ENCODE results near the gene RBM23. TPM values are rescaled to one million over a fixed set of nuclear protein-coding genes. Genes with fewer than 3 reads are reported as not detected.
"Not testable (repeated sequence)": the region's sequence is repeated elsewhere in the genome, so short reads cannot be mapped to it uniquely, and the experiment has no call there.

The RBM23 gene
- total RNA-seq = 36.1 and 44.4 TPM in 2 replicates

DNA sequence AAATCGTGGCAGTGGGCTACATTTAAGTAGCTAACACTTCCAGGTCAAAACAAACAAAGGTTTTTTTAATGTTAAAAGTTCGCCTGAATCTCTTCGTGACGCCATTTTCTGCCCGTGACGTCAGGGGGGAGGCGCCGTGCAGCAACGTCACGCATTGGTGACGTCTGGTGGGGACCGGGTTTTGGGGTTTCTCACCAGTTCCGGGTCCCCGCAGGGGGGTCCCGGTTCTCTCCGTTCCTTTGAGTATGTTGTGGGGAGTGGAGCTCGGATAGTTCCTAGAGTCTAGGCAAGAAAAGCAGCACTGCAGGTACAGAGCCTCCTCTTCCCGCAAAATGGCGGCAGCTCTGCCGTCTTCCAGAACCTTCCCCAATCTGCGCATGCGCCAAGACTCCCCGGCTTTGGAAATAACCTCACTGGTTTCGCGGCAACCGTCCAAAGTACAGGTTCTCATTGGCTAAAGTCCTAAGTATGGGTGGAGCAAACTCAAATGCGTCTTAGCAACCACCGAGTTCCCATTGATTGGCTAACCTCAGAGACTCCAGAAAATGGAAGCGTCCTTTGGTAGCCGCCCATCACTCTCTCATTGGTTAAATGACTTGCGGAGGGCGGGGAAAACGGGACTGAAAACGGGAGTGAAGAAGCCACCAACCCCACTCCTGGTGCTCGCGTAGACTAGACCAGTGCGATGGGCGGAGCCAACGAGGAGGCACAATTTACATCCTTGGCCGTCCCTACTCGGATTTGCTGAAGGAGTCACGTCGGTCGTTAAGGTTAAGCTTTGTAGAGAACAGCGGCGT lies at the start of gene RBM23:
Gene RBM23 (minus strand): TSS at position 346 of the 797 bp plus-strand sequence.
- DNase-seq (ENCODE audit: low read depth in 2 of 2) = peak; percentile 100

DNA sequence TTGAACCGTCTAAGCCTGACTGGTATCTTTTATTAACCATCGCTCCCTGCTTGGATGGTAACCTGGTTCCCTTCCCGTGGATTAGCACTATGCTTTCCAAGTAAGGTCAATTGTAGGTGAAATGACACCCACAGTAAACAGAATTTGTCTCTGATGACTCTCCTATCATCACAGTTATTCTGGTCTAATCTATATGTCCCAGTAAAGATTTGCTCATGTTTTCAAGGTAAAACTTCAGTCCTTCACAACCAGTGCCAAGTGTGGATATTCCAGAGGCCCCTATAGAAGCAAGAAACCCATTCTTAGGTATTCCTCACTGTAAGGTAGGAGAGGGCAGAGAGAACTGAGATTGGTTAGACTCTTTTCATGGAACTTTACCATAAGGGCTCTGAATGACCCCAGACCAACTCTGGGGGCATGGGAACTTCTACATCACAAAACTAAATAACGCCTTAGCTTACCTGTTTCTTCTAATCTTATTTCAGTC lies 47.9 kb upstream of the RBM23 start:
- no peak for DNase-seq (ENCODE audit: low read depth in 2 of 2)

DNA sequence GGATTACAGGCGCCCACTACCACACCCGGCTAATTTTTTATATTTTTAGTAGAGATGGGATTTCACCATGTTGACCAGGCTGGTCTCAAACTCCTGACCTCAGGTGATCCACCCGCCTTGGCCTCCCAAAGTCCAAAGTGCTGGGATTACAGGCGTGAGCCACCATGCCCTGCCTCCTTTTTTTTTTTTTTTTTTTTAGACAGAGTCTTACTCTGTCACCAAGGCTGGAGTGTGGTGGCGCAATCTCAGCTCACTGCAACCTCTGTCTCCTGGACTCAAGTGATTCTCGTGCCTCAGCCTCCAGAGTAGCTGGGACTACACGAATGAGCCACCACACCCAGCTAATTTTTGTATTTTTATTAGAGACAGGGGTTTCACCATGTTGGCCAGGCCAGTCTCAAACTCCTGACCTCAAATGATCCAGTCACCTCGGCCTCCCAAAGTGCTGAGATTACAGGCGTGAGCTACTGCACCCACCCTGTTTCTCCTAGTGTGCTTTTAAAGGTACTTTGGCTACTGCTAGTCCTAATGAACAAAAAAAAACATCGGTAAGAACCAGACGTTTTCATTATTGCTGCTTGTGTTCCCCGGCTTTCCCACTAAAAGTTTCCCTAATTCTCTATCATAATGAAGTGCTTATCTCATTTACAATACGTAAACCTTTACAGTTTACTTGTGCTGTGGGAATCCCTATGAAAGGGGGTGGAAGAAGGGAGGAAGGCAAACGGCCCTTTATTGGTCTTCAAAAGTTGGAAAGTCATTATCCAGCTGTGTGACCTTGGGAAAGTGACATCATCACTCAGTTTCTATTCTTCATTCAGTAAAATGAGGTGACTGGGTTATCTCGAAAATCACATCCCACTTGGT lies 47.2 kb upstream of the RBM23 start:
- not testable (repeated sequence) for DNase-seq (ENCODE audit: low read depth in 2 of 2)

DNA sequence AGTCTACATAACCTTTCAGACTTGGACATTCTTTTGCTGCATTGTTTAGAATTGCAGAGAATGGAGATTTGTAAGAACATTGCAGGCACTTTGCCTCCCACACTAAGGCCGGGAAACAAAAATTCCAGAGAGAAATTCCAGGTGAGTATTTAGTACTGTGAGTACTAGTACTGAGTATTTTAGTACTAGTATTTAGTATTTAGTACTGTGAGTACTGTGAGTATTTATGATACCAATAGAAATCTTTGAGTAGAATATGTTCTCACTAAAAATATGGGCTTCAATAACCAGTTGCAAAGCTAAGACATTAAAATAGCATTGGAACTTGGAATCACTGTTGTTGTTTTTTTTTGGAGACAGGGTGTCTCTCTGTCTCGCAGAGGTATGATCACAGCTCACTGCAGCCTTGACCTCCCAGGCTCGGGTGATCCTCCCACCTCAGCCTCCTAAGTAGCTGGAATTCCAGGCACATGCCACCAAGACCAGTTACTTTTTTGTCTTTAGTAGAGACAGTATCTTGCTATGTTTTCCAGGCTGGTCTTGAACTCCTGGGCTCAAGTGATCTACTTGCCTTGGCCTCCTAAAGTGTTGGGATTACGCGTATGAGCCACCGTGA lies 43.2 kb upstream of the RBM23 start:
- DNase-seq (ENCODE audit: low read depth in 2 of 2) = no peak

DNA sequence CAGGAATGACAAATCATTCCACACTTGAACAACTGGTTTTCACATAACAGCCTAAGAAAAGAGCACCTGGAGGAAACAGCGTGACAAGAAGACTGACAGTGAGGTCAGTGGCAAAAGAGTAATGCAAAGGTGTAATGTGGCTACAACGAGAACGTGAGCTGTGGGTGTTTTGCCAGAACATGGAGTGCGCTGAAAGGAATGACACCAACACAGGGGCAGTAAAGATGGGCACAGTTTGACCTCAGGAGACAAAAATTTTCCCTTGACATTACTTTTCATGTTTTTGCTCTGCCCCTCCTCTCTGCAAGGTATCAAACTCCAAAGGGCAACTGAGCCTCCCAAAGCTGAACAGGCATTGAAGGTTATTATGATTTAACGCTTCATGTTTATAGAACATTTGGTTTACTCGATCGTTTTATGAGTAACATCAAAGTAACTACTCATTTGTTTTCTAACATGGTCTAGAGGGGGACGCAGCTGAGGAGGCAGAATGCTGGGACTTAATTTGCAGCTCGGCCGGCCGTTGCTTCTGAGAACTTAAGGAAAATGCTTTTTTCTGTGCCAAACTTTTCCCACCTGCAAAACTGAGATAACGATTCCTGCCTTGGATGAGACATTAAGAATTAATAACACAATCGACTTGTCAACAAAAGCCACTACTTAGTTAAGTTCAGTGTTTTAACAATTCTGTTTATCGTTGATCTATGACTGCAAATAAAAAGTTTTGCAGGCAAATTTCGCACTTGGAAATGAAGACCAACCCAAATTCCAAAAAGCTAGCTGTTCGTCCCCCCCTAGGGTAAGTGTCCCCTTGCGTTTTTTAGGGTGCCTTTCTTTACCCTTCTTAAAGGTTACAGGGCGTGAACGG lies 37.0 kb upstream of the RBM23 start:
- peak in 1 of 2 donors; percentile 15 for DNase-seq (ENCODE audit: low read depth in 2 of 2)

DNA sequence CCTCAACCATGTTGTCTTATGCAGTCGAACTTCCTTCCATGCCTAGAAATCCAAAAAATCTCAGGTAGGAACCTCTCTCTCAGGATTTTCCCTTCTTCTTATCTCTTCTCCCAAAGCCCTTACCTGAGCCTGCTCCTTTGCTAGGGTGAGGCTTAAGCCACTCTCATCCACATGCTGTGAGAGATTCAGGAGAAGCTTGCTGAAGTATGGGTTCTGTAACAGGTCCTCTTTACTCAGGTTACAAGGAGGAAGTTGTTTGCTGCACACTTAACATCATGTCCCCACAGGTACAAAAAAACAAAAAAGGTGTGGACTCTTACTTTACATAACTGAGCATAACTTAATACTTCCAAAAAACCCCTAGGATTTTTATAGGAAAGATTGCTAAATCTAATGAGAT lies 33.5 kb upstream of the RBM23 start:
- no peak for DNase-seq (ENCODE audit: low read depth in 2 of 2)

DNA sequence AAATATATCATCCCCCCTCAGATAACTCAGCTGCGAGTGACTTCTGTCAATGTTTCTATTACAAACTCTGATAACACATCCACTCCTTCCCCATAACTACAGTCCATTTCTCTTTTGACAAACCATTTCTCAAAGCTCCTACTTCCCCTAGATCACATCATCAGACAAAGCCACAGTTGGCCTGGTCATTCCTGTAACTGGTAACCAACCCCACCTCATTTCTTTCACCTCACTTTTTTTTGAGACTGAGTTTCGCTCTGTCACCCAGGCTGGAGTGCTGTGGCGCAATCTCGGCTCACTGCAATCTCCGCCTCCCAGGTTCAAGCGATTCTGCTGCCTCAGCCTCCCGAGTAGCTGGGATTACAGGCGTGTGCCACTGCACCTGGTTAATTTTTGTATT lies 32.8 kb upstream of the RBM23 start:
- not testable (repeated sequence) for DNase-seq (ENCODE audit: low read depth in 2 of 2)

- no peak for DNase-seq (ENCODE audit: low read depth in 2 of 2)
These were observed 26.7 kb upstream of the RBM23 start for GRCh38 chr14:22945642-22946041.

DNA sequence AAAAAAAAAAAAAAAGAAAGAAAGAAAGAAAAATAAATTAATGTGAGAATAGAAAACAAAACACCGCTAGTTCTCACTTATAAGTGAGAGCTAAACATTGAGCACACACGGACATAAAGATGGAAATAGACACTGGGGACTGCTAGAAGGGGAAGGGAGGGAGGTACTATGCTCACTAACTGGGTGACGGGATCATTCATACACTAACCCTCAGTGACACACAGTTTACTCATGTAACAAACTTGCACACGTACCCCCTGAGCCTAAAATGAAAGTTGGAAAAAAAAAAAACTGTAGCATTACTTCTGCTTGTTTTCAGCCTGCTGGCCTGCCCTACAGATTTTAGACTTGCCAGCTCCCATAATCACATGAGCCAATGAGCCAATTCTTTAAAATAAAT lies 20.7 kb upstream of the RBM23 start:
- DNase-seq (ENCODE audit: low read depth in 2 of 2) = no peak

GRCh38 chr14:22935156-22935555 lies 16.2 kb upstream of the RBM23 start:
- no peak for DNase-seq (ENCODE audit: low read depth in 2 of 2)

DNA sequence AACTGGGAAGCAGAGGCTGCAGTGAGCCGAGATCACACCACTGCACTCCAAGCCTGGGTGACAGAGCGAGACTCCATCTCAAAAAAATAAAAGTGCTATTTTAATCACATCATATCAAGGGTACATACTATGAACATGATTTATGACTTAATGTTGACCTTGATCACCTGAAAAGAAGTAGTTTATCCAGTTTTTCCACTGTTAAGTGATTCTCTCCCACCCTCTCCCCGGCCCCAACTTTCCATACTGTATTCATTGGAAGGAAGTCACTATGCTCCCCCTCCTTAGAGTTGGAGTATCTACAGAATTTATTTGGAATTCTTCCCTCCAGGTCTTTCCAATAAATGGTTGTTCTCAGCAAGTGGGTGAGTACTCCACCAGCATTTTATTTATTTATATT lies 13.2 kb upstream of the RBM23 start:
- DNase-seq (ENCODE audit: low read depth in 2 of 2) = no peak

DNA sequence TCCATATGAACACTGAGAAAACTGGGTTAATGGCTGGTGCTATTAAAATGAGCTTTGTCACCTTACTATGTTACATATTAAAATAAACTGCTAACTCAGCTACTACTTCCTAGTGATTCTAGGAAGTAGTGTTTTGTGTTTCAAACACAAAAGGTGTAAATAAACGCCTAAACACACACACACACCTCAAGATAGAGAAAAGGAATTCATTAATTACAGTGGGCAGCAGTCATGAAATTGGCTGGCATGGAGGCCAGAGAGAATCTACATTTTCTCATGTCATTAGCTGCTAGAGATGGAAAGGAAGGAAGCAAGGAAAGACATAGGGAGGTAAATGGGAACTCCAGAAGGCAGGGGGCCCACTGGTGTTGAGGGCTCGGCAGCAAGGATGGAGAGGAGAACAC lies 11.0 kb upstream of the RBM23 start:
- DNase-seq (ENCODE audit: low read depth in 2 of 2) = no peak

DNA sequence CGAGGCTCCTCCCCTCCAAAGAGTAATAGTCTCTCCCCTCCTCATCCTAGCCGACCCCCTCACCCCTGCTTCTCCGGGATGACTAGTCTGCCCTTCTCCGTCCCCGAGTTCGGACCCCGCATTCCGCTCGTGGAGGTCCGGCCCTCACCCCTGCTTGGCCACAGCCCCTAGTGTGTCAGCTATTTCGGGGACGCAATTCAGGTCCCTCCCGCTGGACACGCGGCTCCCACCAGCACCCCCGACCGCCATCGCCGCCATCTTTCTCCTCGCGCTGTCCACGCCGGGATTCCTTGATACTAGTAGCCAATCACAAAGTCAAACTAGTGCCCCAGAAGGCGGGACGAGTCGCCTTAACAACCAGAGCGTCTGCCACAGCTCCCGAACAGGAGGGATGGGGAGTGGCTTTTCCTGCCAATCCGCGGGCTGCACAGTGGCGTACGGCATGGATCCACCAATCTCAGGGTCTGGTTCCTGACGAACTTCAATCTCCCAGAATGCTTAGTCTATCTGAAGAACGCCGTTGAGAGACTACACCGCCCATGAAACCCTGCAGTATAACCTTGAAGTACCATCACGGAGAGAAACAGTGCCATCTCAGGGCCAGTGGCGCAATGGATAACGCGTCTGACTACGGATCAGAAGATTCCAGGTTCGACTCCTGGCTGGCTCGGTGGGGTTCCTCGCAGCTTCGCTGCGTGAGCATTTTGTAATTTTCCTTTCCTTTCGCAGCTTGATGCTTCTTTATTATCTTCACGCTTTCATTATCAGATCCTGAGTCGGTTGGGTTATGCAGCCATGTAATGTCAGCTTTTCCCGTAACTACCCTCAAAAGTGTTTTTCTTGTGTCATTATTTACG lies 10.4 kb upstream of the RBM23 start, which contains the start of gene PRMT5:
Gene PRMT5 (minus strand): TSS at position 273 of the 857 bp plus-strand sequence. CDS start 15 bp downstream, at position 258.
- DNase-seq (ENCODE audit: low read depth in 2 of 2) = peak; percentile 99 to 100

DNA sequence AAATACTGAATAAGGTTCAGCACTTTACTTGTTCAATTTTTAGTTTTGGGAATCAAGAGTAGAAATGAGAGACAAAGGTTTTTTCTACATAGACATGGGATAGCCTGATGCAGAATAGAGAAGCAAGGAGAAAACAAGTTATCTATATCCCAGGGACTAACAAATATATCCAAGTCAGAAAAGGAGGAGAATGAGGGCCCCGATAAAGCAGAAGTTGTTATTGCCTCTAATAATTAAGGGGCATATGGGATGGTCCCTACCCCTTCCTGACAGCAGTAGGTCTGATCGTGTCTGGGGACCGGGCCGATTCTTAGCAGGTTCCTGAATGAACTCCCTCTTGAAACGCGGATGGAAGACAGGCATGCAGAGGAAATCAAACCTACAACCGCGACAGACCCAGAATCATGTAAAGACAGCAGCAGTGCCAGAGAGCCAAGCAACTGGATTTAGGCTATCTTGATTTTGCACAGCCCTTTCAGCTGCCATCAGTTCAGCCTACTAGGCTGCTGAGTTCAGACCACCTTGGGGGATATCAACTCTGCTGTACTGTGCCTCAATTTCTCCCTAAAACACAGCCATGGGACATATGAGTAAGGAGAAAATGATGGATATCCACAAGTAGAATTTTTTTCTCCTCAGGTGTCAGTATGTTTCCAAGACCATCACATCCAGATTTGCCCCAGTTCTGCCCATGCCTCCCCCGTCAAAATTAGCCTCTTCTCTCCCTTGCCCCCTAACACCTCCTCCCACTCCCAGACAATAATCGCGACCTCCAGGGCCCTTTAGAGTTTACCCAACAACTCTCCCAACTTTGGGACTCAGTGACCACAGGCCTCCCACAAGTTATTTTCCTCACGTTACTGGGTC lies 9.5 kb upstream of the RBM23 start:
- DNase-seq (ENCODE audit: low read depth in 2 of 2) = peak in 1 of 2 donors; percentile 10

GRCh38 chr14:22926316-22926715 lies 7.4 kb upstream of the RBM23 start:
- DNase-seq (ENCODE audit: low read depth in 2 of 2) = no peak

DNA sequence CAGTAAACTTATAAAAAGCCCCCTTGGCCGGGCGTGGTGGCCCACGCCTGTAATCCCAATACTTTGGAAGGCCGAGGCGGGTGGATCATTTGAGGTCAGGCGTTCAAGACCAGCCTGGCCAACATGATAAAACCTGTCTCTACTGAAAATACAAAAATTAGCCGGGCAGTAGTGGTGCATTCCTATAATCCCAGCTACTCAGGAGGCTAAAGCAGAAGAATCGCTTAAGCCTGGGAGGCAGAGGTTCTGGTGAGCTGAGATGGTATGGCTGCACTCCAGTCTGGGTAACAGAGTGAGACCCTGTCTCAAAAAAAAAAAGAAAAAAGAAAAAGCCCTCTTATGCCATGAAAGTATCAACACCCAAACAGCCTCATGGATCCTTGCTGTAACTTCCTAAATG lies 6.6 kb upstream of the RBM23 start:
- DNase-seq (ENCODE audit: low read depth in 2 of 2) = no peak

DNA sequence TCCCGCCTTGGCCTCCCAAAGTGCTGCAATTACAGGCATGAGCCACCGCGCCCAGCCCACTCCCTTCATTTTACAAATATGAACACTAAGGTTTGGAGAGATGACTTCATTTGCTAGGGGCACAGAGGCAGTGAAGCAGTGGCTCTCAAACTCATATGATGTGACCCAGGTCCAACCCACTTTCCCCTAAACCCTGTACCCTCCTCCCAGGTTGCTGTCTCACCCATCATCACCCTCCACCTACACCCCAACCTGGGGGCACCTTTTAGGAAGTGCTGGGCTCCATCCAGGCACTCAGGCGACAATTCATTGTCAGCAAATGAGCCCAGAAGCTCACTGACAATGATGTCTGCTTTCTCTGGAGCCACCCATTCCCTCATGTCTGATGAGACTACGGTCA lies 4.8 kb upstream of the RBM23 start:
- no peak for DNase-seq (ENCODE audit: low read depth in 2 of 2)

GRCh38 chr14:22922294-22922693 lies 3.3 kb upstream of the RBM23 start:
- no peak for DNase-seq (ENCODE audit: low read depth in 2 of 2)

DNA sequence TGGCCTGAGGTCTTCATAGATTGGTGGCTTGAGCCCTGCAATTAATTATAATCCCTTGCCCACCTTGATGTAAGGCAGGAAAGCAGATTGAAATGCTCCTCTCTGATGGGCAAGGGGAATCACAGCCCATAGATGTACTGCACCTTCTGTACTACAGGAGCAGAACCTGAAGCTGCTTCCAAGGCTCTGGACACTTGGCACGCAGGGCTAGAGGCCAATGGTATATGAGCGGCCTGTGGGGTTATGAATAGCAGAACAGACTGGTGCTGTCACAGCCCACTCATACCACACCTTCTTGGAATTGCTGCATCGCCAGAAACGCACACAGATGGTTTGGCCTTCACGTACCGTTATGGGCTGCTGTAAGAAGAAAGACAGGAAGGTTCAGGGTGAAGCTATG lies 1.7 kb upstream of the RBM23 start:
- DNase-seq (ENCODE audit: low read depth in 2 of 2) = no peak

Data from dermis microvascular lymphatic vessel endothelial cell (primary cell).